ENCODE measurements around the gene CCDC171. TPM values are rescaled to one million over a fixed set of nuclear protein-coding genes. Genes with fewer than 3 reads are reported as not detected.

CCDC171 gene
- total and polyA plus RNA-seq, 2 of the 13 experiments (the other 11 are each of a cell fraction or from before 2014, with no cell fraction given) = 0.95 to 2.5 TPM

DNA sequence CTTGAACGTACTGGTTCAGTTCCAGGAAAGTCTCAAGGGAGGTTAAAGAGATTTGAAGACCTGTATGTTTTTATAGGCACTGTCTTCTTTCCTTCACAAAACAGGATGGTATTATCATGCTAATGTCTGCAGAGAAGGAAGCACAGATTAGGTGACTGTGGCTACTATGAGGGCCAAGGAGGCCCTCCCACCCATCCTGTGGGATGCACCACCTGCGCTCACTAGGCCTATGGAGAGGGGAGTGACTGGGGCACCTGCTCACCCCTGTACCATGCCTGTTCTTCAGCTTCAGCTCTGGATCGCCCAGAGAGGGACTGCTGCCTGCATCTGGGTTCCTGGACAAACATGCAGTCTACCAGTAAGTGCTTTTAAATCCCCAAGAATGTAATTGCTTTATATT is 469.4 kb downstream of the CCDC171 start:
- no peak overlapping the region for H2AFZ ChIP-seq (ENCODE audit: low read length)
- peaks cover 7% of the 10 kb centered on the region for H3K9me3 ChIP-seq (ENCODE audit: low read length)
- TF ChIP-seq ZNF207 (IDR thresholded peaks at IDR 0.05; ENCODE audit: borderline replicate concordance) = no peak
- TF ChIP-seq ZNF280B (CRISPR knock-in tag; IDR thresholded peaks at IDR 0.05; ENCODE audit: borderline replicate concordance) = no peak
- no peak for TF ChIP-seq ZNF713 (CRISPR knock-in tag; IDR thresholded peaks at IDR 0.05)
- no peak for TF ChIP-seq ZNF296 (CRISPR knock-in tag; conservative IDR thresholded peaks at IDR 0.05)
- no peak for TF ChIP-seq SAFB2 (CRISPR knock-in tag; IDR thresholded peaks at IDR 0.05; ENCODE audit: borderline replicate concordance, low read depth)
- TF ChIP-seq ZNF251 (CRISPR knock-in tag; IDR thresholded peaks at IDR 0.05) = no peak
- no TSS peak for BruUV-seq (replicated peaks)
- no peak overlapping the region for H3K4me2 ChIP-seq (ENCODE audit: low read depth, low read length)
- no peak for ATAC-seq
- intact Hi-C loops (cut with micrococcal nuclease; ENCODE audit: unreplicated experiment) = no loop called here
- no peaks in the 10 kb centered on the region for H4K20me1 ChIP-seq (ENCODE audit: insufficient read depth, low read length)
- H3K27me3 ChIP-seq (ENCODE audit: control insufficient read depth in 1 of 2, insufficient read depth in 2 of 2, low read length in 2 of 2) = no peaks in the 10 kb centered on the region
- no peaks in the 10 kb centered on the region for H3K79me2 ChIP-seq (ENCODE audit: insufficient read depth, low read length)
- no peaks in the 10 kb centered on the region for H3K4me1 ChIP-seq (ENCODE audit: insufficient read depth, low read length)
- ChIA-PET CTCF (ENCODE audit: low intra/inter-chr PET ratio, low total read pairs) (no interaction called here), POLR2A (no interaction called here)
- 44% methylated on average over 2 of the region's 3 CpGs for WGBS (ENCODE audit: low lambda C conversion rate)
- no peak for DNase-seq (ENCODE audit: low spot score)
- H3K9ac ChIP-seq (ENCODE audit: insufficient read depth, low read depth, low read length) = no peak overlapping the region
- no peak overlapping the region for H3K27ac ChIP-seq (ENCODE audit: extremely low read length, insufficient read depth, low read length)
- FAIRE-seq = no peak
- no peak overlapping the region for H3K4me3 ChIP-seq (replicated peaks in 1 of 3; ENCODE audit: insufficient read depth in 1 of 3, low read depth in 2 of 3, low read length in 3 of 3)
- in situ Hi-C loops (cut with HindIII; ENCODE audit: extremely low pct_ligation_motif_present, low pct_unique_long_range_greater_than_20kb) = no loop called here
- H3K36me3 ChIP-seq (replicated peaks in 1 of 2; ENCODE audit: control insufficient read depth in 1 of 2, insufficient read depth in 2 of 2, low read length in 2 of 2) = no peaks in the 10 kb centered on the region

GRCh38 chr9:16023446-16023845 is 470.6 kb downstream of the CCDC171 start:
- Histone ChIP-seq H3K4me3 (replicated peaks in 1 of 3; ENCODE audit: insufficient read depth in 1 of 3, low read depth in 2 of 3, low read length in 3 of 3) (no peak overlapping the region), H3K4me2 (ENCODE audit: low read depth, low read length) (no peak overlapping the region), H3K9ac (ENCODE audit: insufficient read depth, low read depth, low read length) (no peak overlapping the region), H3K27ac (ENCODE audit: extremely low read length, insufficient read depth, low read length) (no peak overlapping the region), H3K9me3 (ENCODE audit: low read length) (no peaks in the 10 kb centered on the region; the same call in 1 of the 2 replicates), H3K36me3 (replicated peaks in 1 of 2; ENCODE audit: control insufficient read depth in 1 of 2, insufficient read depth in 2 of 2, low read length in 2 of 2) (no peaks in the 10 kb centered on the region), H4K20me1 (ENCODE audit: insufficient read depth, low read length) (no peaks in the 10 kb centered on the region), H3K79me2 (ENCODE audit: insufficient read depth, low read length) (no peaks in the 10 kb centered on the region), H3K27me3 (ENCODE audit: control insufficient read depth in 1 of 2, insufficient read depth in 2 of 2, low read length in 2 of 2) (no peaks in the 10 kb centered on the region), H3K4me1 (ENCODE audit: insufficient read depth, low read length) (no peaks in the 10 kb centered on the region), H2AFZ (ENCODE audit: low read length) (no peak overlapping the region)
- ATAC-seq = no peak
- TF ChIP-seq TBP (CRISPR knock-in tag; IDR thresholded peaks at IDR 0.05) (no peak), ZMAT5 (CRISPR knock-in tag; IDR thresholded peaks at IDR 0.05; ENCODE audit: borderline replicate concordance, low read depth) (no peak), ZC3H4 (CRISPR knock-in tag; IDR thresholded peaks at IDR 0.05; ENCODE audit: borderline replicate concordance) (no peak), ZNF678 (CRISPR knock-in tag; IDR thresholded peaks at IDR 0.05) (no peak), YY1 (IDR thresholded peaks at IDR 0.05; ENCODE audit: insufficient read depth, insufficient replicate concordance, low read depth, low read length) (no peak), MED13 (CRISPR knock-in tag; IDR thresholded peaks at IDR 0.05) (no peak)
- TF ChIP-seq, protein P1, sequence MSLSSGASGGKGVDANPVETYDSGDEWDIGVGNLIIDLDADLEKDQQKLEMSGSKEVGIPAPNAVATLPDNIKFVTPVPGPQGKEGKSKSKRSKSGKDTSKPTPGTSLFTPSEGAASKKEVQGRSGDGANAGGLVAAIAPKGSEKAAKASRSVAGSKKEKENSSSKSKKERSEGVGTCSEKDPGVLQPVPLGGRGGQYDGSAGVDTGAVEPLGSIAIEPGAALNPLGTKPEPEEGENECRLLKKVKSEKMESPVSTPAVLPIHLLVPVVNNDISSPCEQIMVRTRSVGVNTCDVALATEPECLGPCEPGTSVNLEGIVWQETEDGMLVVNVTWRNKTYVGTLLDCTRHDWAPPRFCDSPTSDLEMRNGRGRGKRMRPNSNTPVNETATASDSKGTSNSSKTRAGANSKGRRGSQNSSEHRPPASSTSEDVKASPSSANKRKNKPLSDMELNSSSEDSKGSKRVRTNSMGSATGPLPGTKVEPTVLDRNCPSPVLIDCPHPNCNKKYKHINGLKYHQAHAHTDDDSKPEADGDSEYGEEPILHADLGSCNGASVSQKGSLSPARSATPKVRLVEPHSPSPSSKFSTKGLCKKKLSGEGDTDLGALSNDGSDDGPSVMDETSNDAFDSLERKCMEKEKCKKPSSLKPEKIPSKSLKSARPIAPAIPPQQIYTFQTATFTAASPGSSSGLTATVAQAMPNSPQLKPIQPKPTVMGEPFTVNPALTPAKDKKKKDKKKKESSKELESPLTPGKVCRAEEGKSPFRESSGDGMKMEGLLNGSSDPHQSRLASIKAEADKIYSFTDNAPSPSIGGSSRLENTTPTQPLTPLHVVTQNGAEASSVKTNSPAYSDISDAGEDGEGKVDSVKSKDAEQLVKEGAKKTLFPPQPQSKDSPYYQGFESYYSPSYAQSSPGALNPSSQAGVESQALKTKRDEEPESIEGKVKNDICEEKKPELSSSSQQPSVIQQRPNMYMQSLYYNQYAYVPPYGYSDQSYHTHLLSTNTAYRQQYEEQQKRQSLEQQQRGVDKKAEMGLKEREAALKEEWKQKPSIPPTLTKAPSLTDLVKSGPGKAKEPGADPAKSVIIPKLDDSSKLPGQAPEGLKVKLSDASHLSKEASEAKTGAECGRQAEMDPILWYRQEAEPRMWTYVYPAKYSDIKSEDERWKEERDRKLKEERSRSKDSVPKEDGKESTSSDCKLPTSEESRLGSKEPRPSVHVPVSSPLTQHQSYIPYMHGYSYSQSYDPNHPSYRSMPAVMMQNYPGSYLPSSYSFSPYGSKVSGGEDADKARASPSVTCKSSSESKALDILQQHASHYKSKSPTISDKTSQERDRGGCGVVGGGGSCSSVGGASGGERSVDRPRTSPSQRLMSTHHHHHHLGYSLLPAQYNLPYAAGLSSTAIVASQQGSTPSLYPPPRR (CRISPR knock-in tag; IDR thresholded peaks at IDR 0.05; ENCODE audit: borderline replicate concordance) = no peak
- in situ Hi-C loops (cut with HindIII; ENCODE audit: extremely low pct_ligation_motif_present, low pct_unique_long_range_greater_than_20kb) = no loop called here
- no peak for DNase-seq (ENCODE audit: low spot score)
- ChIA-PET POLR2A (no interaction called here), CTCF (ENCODE audit: low intra/inter-chr PET ratio, low total read pairs) (no interaction called here)
- no TSS peak for BruUV-seq (replicated peaks)
- no peak for FAIRE-seq
- intact Hi-C loops (cut with micrococcal nuclease; ENCODE audit: unreplicated experiment) = no loop called here
- WGBS (ENCODE audit: low lambda C conversion rate) = 95% methylated on average over 1 of the region's 1 CpG

Data from HepG2 (cell line).